Smooth muscle cell of bladder (primary cell): Measurements from ENCODE around the gene RNF8. TPM values are rescaled to one million over a fixed set of nuclear protein-coding genes. Genes with fewer than 3 reads are reported as not detected.

Experiments
- total RNA-seq: library from RNA; depleted of rRNA; stranded (reverse); fragments of >200 nt; gene quantifications from 2 replicates; pipeline ENCODE4 v1.2.3, GENCODE V29; 2014

Gene RNF8
- 22.6 and 29.3 TPM in 2 replicates for total RNA-seq

GRCh38 chr6:37353761-37354525 is at the start of gene RNF8:
TSS of gene RNF8 (plus strand) at chr6:37353983. CDS start at chr6:37354165, 182 bp downstream.

GRCh38 chr6:37432916-37433656 is 79.3 kb downstream of the RNF8 start, which contains the start of gene CMTR1:
TSS of gene CMTR1 (plus strand) at chr6:37433221. CDS start at chr6:37435630, 2,409 bp downstream.

Other genes starting within 250 kb of the RNF8 start
- 35.3 and 44.7 TPM in 2 replicates for gene PIM1, start 183.8 kb upstream of the RNF8 start, total RNA-seq
- 5.0 and 6.3 TPM in 2 replicates for gene TBC1D22B, start 96.2 kb upstream of the RNF8 start, total RNA-seq
- 1.9 and 4.0 TPM in 2 replicates for gene TMEM217, start 95.8 kb upstream of the RNF8 start, total RNA-seq
- 35.4 and 38.6 TPM in 2 replicates for gene CMTR1, start 79.2 kb downstream of the RNF8 start, total RNA-seq
- 13.2 and 13.6 TPM in 2 replicates for gene CCDC167, start 145.9 kb downstream of the RNF8 start, total RNA-seq